GM15510 (cell line): Measurements from ENCODE around the gene SYNM.

Experiments used
- POLR2A ChIP-seq: IDR thresholded peaks from 3 replicates; pipeline ENCODE4 v1.6.1; 2011; ENCODE audit warnings: borderline replicate concordance; ENCODE audit not compliant: insufficient read length; ENCODE audit errors: extremely low read depth

The SYNM gene

DNA sequence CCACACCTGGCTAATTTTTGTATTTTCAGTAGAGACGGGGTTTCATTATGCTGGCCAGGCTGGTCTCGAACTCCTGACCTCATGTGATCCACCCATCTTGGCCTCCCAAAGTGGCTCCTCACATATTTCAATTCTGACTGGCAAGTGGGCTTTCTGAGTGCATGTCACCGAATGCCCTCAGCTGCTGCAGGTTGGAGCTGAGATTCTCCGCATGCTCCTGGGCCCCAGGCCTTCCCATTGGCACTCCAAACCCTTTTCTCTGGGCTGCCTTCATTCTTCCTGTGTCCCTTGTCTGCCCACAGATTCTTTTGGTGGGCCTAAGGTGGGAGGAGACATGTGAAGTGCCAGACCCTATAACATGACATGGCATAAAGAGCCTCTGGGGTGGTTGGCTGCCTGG lies 67.3 kb downstream of the SYNM start:
- no peak for TF ChIP-seq POLR2A

DNA sequence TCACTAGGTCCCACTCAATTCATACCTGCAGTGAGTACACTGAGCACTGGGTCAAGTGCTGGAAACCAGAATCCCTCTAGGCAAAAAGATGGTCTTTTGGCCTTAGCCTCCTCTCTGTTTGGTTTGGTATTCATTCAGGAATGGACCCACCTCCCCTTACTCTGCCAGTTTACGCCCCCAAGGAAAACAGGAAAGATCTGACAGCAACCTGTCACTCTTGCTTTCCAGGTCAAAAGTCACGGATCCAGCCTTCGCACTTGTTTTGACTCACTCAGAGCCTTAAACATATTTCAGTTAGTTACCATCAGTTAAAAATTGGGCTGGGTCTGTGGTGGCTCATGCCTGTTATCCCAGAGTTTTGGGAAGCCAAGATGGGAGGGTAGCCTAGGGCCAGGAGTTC lies 68.1 kb downstream of the SYNM start:
- no peak for TF ChIP-seq POLR2A

DNA sequence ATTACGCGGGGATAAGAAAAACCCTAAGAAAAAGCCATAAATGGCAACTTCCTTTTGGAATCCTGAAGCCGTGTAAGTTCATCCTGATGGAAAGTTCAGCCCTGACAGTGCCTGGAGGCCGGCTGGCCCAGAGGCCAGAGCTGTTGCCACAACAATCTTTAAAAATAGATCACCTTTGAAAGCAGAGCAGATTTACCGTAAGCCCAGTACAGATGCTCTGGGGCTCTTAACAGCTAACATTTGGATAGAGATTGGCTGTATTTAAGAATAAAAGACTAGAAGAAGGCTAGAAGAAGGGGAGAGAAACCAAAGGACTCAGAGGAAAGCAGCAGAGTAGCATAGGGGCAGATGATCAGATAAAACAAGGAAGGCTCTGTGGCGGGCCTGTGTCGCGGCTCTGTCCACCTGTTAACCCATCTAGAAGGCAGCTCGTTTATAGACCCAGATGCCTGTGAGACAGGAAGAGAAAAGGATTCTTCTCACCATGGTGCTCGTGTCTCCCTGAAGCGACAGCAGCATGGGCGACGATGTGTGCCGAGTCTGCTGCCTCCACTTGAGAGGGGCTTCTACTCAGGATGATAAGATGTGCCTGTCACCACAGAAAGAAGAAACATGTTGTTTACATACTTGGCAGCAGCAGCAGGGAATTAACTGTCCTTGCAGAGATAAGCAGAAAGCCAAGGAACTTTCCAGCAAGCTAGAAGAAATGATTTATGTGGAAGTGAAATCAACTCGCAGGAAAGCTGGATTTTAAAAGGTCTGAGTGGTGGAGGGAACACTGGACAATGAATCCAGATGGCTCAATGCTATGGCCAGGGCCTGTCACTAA lies 69.9 kb downstream of the SYNM start:
- TF ChIP-seq POLR2A, result no peak

DNA sequence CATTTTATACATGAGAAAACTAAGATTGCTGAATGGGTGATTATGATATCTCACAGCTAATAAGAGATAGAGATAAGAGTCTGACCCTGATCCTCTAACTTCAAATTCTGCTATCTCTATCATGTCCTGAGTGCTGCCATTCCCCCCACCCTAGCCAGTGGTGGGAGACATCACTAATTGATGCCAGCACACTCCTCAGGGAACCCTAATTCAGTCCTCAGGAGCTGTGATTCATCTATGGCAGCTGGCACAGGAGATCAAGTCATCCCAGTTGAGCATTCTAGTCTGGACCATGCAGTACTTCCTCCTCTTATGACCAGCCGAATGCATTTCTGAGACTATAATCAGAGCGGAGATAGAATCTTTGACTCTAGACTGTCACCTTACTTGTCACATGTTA lies 71.9 kb downstream of the SYNM start:
- TF ChIP-seq POLR2A, result no peak

DNA sequence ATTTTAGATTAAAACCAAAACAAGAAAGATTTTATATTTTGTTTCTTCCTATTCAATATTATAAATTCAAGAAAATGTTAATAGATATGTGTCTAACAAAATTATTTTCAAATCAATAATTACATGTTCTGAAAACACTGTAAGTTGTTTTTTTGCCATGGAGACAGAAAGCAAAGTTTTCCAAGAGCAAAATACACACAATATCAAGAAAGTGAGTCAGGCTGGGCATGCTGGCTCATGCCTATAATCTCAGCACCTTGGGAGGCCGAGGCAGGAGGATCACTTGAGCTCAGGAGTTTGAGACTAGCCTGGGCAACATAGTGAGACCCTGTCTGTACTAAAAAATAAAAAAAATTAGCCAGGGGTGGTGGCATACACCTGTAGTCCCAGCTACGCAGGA lies 72.8 kb downstream of the SYNM start:
- TF ChIP-seq POLR2A, result no peak

DNA sequence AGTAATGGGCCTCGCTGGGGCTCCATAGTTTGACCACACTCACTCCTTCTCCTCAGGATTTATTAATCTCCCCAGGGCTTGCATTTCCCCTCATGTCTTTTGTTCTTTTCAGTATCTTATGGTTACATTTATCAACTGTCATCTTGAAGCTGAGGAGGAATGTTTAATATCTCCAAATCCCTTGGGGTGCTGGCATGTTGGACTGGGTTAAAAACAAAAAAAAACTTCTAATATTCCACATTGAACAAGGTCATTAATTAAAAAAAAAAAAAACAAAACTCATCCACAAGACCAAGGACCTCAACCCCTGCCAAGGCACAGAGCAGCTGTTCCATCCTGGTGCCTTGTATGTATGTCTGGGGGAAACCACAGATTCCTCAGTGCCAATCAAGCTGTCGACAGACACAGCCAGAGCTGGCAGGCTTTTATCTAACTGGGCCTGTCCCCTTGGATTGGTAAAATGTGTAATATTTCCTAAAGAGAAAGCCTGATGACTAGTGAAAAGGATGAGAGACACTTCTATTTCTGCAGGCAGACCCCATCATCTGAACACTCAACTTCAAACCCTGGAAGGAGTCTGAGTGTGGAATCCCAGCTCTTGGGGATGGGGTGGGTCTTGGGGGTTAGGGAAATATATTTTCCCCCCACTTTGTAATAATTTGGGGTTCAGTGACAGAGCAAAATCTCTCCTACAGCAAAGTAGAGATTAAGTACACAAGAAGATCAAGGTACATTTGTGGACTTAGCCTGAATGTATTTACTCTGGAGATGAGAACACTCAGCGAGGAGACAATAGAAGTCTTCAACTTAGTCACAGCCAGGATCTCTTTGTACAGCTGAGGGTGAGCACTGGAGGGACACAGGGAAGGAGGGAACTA lies 75.4 kb downstream of the SYNM start:
- no peak for TF ChIP-seq POLR2A

DNA sequence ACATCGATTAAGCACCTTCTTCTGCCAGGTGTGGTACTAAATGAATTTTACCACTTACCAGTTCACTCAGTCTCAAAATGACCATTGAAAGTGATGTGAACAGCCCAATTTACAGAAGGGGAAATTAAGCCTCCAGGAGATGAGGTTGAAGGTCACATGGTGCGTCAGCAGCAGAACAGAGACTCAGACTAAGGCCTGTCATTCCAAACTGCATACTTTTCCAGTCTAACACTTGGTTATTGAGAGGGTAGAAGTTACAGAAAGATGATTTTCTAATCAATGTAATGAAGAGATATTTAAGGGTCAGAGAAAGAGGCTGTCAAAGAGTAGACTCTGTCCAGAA lies 76.1 kb downstream of the SYNM start:
- TF ChIP-seq POLR2A, result no peak

DNA sequence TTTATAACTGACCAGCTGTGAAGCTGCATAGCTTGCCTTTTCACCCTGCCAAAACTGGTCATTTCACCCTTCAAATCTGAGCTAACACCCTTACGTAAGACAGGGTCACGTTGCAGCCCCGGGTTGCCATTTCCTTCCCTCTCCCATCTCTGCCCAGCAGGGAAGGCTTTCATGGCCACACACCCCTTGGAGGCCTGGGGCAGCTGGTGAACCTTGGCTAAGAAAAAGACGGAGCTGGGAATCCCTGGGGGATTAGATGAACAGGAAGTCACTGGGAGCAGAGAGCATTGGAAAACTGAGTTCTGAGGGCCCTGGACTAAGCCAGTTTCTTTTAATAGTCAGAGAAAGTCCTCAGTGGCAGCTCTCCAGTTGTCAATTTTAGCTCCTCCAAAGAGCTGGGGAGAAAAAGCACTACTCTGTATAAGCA lies 76.7 kb downstream of the SYNM start:
- no peak for TF ChIP-seq POLR2A

DNA sequence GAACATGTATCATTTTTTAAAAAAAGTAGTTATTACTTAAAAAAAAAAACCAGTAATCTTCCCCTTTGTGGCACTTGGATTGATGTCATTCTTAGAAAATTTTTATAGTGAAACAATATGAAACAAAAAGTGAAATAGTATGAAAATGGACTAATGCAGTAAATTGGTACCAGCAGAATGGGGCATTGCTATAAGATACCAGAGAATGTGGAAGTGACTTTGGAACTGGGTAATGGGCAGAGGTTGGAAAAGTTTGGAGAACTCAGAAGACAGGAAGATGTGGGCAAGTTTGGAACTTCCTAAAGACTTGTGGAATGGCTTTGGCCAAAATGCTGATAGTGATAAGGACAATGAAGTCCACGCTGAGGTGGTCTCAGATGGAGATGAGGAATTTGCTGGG lies 77.9 kb downstream of the SYNM start:
- TF ChIP-seq POLR2A, result no peak
